Endothelial cell of umbilical vein (primary cell): ENCODE results near the gene ANKLE2. TPM values are rescaled to one million over a fixed set of nuclear protein-coding genes. Genes with fewer than 3 reads are reported as not detected.
"Not testable (repeated sequence)": the region's sequence is repeated elsewhere in the genome, so short reads cannot be mapped to it uniquely, and the experiment has no call there.

Experiments used
- BruUV-seq: library from RNA; stranded (reverse); fragments of 400-500 nt; replicated peaks from 2 replicates; lab custom pipeline; 2021; lab: Mats Ljungman, UMichigan
- CTCF ChIA-PET: fragments of 300-600, 350-600 bp; sonication (Branson Sonifier 250); formaldehyde crosslinking; loops from one replicate; lab custom pipeline; 2021; ENCODE audit warnings: antibody characterized with exemption, inconsistent platforms; lab: Charles Lee
- POLR2A ChIA-PET: fragments of 300-600, 350-600 bp; sonication (Branson Sonifier 250); formaldehyde crosslinking; loops from one replicate; lab custom pipeline; 2021; ENCODE audit warnings: antibody characterized with exemption, inconsistent platforms; lab: Charles Lee
- DNase-seq: peaks from one replicate; pipeline ENCODE4 v3.0.0-alpha.2; 2011; ENCODE audit warnings: low read depth, low spot score
- FAIRE-seq: peaks from 2 replicates; lab custom pipeline; 2011; peaks lifted over from hg19 to GRCh38; lab: Jason Lieb, UNC
- H2AFZ ChIP-seq: 2 replicates; pipeline ENCODE4 v1.6.0; 2012; ENCODE audit warnings: low read depth, low read length, control low read depth, inconsistent platforms
- H3K27ac ChIP-seq: 2 replicates; pipeline ENCODE4 v1.5.1; 2011; ENCODE audit warnings: low read depth, mild to moderate bottlenecking, control low read depth, low read length, moderate library complexity; ENCODE audit not compliant: insufficient read depth
- H3K27me3 ChIP-seq, 2 experiments: 2 replicates each; pipeline versions ENCODE4 v1.6.0 to v1.6.1; 2011; ENCODE audit warnings: low read length in 2 of 2, mixed read lengths in 1 of 2; ENCODE audit not compliant: control insufficient read depth in 2 of 2, insufficient read depth in 2 of 2
- H3K36me3 ChIP-seq, 2 experiments: 2 replicates in 1 of 2; 3 replicates in 1 of 2; pipeline ENCODE4 v1.5.1; 2011; ENCODE audit warnings: low read length in 2 of 2, mild to moderate bottlenecking in 1 of 2, moderate library complexity in 1 of 2; ENCODE audit not compliant: control insufficient read depth in 2 of 2, insufficient read depth in 2 of 2; ENCODE audit errors: extremely low read depth in 1 of 2
- H3K4me1 ChIP-seq: 3 replicates; pipeline ENCODE4 v1.5.1; 2011; ENCODE audit warnings: mild to moderate bottlenecking, low read length; ENCODE audit not compliant: control insufficient read depth, insufficient read depth; ENCODE audit errors: extremely low read depth
- H3K4me2 ChIP-seq: 2 replicates; pipeline ENCODE4 v1.6.1; 2011; ENCODE audit warnings: low read length, control low read depth, mixed read lengths; ENCODE audit not compliant: insufficient read depth
- H3K4me3 ChIP-seq, 3 experiments: fragments of 200-600 bp in 1 of 3; sonication (generic), shearing (Covaris generic) in 1 of 3; replicated peaks in 1 of 3; 2 replicates each; pipeline ENCODE4 v1.5.1; 2011 to 2016; ENCODE audit warnings: control low read depth in 3 of 3, low read length in 3 of 3, mild to moderate bottlenecking in 2 of 3, inconsistent platforms in 1 of 3, low read depth in 1 of 3, moderate library complexity in 1 of 3; ENCODE audit not compliant: insufficient read depth in 1 of 3
- H3K79me2 ChIP-seq: 2 replicates; pipeline ENCODE4 v1.6.0; 2012; ENCODE audit warnings: low read length, inconsistent platforms; ENCODE audit not compliant: control insufficient read depth, insufficient read depth
- H3K9ac ChIP-seq: replicated peaks from 2 replicates; pipeline ENCODE3; 2011; ENCODE audit warnings: low read length, control low read depth; ENCODE audit not compliant: insufficient read depth; ENCODE audit errors: extremely low read depth
- H3K9me1 ChIP-seq: replicated peaks from 3 replicates; pipeline ENCODE4 v1.6.0; 2011; ENCODE audit warnings: mild to moderate bottlenecking, low read length; ENCODE audit not compliant: control insufficient read depth, insufficient read depth; ENCODE audit errors: extremely low read depth
- H3K9me3 ChIP-seq: replicated peaks from 2 replicates; pipeline ENCODE4 v1.5.1; 2012; ENCODE audit warnings: low read length, inconsistent platforms; ENCODE audit not compliant: control insufficient read depth, insufficient read depth
- H4K20me1 ChIP-seq: replicated peaks from 2 replicates; pipeline ENCODE3; 2011; ENCODE audit warnings: mild to moderate bottlenecking, low read length; ENCODE audit not compliant: control insufficient read depth, insufficient read depth; ENCODE audit errors: extremely low read depth
- CTCF ChIP-seq, 2 donors: IDR thresholded peaks; 1 replicate in 1 of 2; 2 replicates in 1 of 2; pipeline ENCODE4 v1.5.1; 2011; ENCODE audit warnings: low read length in 2 of 2, mild to moderate bottlenecking in 2 of 2, moderate library complexity in 2 of 2, control low read depth in 1 of 2, inconsistent platforms in 1 of 2, low read depth in 1 of 2; ENCODE audit not compliant: insufficient read depth in 1 of 2; ENCODE audit errors: extremely low read depth in 1 of 2
- EZH2 ChIP-seq: IDR thresholded peaks from 2 replicates; pipeline ENCODE4 v1.6.1; 2012; ENCODE audit warnings: borderline replicate concordance, low read depth, mild to moderate bottlenecking, moderate library complexity, low read length, inconsistent platforms; ENCODE audit not compliant: severe bottlenecking
- FOS ChIP-seq: IDR thresholded peaks from 2 replicates; pipeline ENCODE4 v1.6.1; 2011; ENCODE audit warnings: mild to moderate bottlenecking, low read length, moderate library complexity, borderline replicate concordance; ENCODE audit not compliant: insufficient read depth
- GATA2 ChIP-seq: IDR thresholded peaks from 2 replicates; pipeline ENCODE4 v1.7.0; 2011; ENCODE audit warnings: low read depth, mild to moderate bottlenecking, moderate library complexity, mixed read lengths, low read length; ENCODE audit not compliant: insufficient read length, insufficient read depth
- JUN ChIP-seq: IDR thresholded peaks from 2 replicates; pipeline ENCODE4 v1.6.1; 2011; ENCODE audit warnings: borderline replicate concordance, low read depth; ENCODE audit not compliant: insufficient read length, insufficient read depth
- MAX ChIP-seq: IDR thresholded peaks from 2 replicates; pipeline ENCODE4 v1.6.1; 2011; ENCODE audit not compliant: insufficient read depth, insufficient read length
- MYC ChIP-seq: IDR thresholded peaks from one replicate; pipeline ENCODE4 v1.6.1; 2011; ENCODE audit warnings: mild to moderate bottlenecking, low read depth, low read length
- POLR2A ChIP-seq: IDR thresholded peaks from 2 replicates; pipeline ENCODE4 v1.6.1; 2012; ENCODE audit warnings: low read depth, mild to moderate bottlenecking, control low read depth, low read length
- POLR2AphosphoS5 ChIP-seq: IDR thresholded peaks from 2 replicates; pipeline ENCODE4 v1.6.1; 2012; ENCODE audit warnings: low read depth, mild to moderate bottlenecking, control low read depth, low read length, moderate library complexity; ENCODE audit not compliant: insufficient read depth
- dilution Hi-C: fragments of 300-500 bp; cut with MboI; formaldehyde crosslinking; loops from one replicate; pipeline ENCODE4 v1.15.0; 2019; ENCODE audit warnings: low sequenced_read_pairs; ENCODE audit not compliant: extremely low pct_ligation_motif_present
- intact Hi-C: fragments of 100-400 bp; cut with micrococcal nuclease; formaldehyde crosslinking; loops from one replicate; pipeline ENCODE4 v1.10.0; 2022
- polyA plus RNA-seq, 4 experiments: library from polyadenylated mRNA; depleted of rRNA in 3 of 4; stranded (reverse) in 3 of 4; unstranded in 1 of 4; fragments of >200 nt; gene quantifications; 2 replicates each; pipeline versions ENCODE4 v1.2.1 to v1.2.3, GENCODE V29; 2011 to 2012; ENCODE audit warnings: missing spikeins in 1 of 4
- total RNA-seq: library from RNA; stranded (reverse); gene quantifications from 2 replicates; pipeline ENCODE4 v1.2.3, GENCODE V29; 2021

Gene ANKLE2
- total and polyA plus RNA-seq, 2 donors (not counting 3 experiments of a cell fraction or from before 2014, with no cell fraction given) = 75.8 to 112 TPM

GRCh38 chr12:132695431-132695830, 66.2 kb downstream of the ANKLE2 start:
- no TSS peak for BruUV-seq
- H3K9me1 ChIP-seq = no peaks in the 10 kb centered on the region
- no peak overlapping the region for H3K27ac ChIP-seq
- no peaks in the 10 kb centered on the region for H3K79me2 ChIP-seq
- TF ChIP-seq POLR2AphosphoS5 (no peak), JUN (no peak), EZH2 (no peak), MAX (no peak), POLR2A (no peak), CTCF (IDR thresholded peaks at IDR 0.05; ENCODE audit: extremely low read depth in 1 of 2, insufficient read depth in 1 of 2, low read depth in 1 of 2, low read length in 2 of 2) (no peak), FOS (no peak), GATA2 (no peak), MYC (no peak)
- DNase-seq (no peak), FAIRE-seq (no peak)
- no peaks in the 10 kb centered on the region for H3K9me3 ChIP-seq
- POLR2A ChIA-PET = interaction anchor here (0.6 kb wide), 1 partner anchor 8 kb away, joined by 4 read pairs; the partner anchor contains the start of gene POLE
- no peaks in the 10 kb centered on the region for H3K4me1 ChIP-seq
- peaks cover 2 to 11% of the 10 kb centered on the region in 2 experiments for H3K36me3 ChIP-seq
- no peak overlapping the region for H2AFZ ChIP-seq
- H3K4me2 ChIP-seq = no peak overlapping the region
- no peak overlapping the region for H3K9ac ChIP-seq
- H3K27me3 ChIP-seq = no peaks in the 10 kb centered on the region
- CTCF ChIA-PET = interaction anchor here (1.0 kb wide), 1 partner anchor 13 kb away, joined by 3 read pairs; no protein-coding TSS in a partner anchor
- no peaks in the 10 kb centered on the region for H4K20me1 ChIP-seq
- intact Hi-C loops = no loop called here
- H3K4me3 ChIP-seq = no peak overlapping the region
- dilution Hi-C loops = no loop called here

GRCh38 chr12:132694888-132695287, 66.7 kb downstream of the ANKLE2 start:
- H3K9me1 ChIP-seq, H4K20me1 ChIP-seq, H3K9ac ChIP-seq, BruUV-seq, H3K4me1 ChIP-seq, H3K4me3 ChIP-seq, H3K9me3 ChIP-seq, dilution Hi-C loops, intact Hi-C loops, H2AFZ ChIP-seq, FAIRE-seq, H3K4me2 ChIP-seq, H3K27ac ChIP-seq, H3K27me3 ChIP-seq, H3K79me2 ChIP-seq, DNase-seq: not testable (repeated sequence)
- CTCF ChIA-PET = interaction anchor here (1.0 kb wide), 1 partner anchor 14 kb away, joined by 3 read pairs; no protein-coding TSS in a partner anchor
- H3K36me3 ChIP-seq = peaks cover 2 to 11% of the 10 kb centered on the region in 2 experiments
- POLR2A ChIA-PET = interaction anchor here (0.6 kb wide), 2 partner anchors 8 to 24 kb away, joined by 4 read pairs; partner anchors contain the start of gene POLE

- H3K79me2 ChIP-seq, H3K9me3 ChIP-seq, H3K27ac ChIP-seq, H2AFZ ChIP-seq, dilution Hi-C loops, POLR2A ChIA-PET, H4K20me1 ChIP-seq, H3K4me1 ChIP-seq, H3K27me3 ChIP-seq, H3K9ac ChIP-seq, DNase-seq, H3K4me3 ChIP-seq, CTCF ChIA-PET, H3K9me1 ChIP-seq, H3K4me2 ChIP-seq, BruUV-seq, H3K36me3 ChIP-seq, intact Hi-C loops, FAIRE-seq: not testable (repeated sequence)
Measured at GRCh38 chr12:132692030-132692429, 69.6 kb downstream of the ANKLE2 start.
